DND-41 (cell line): ENCODE data around the gene TMEM202.
"Not testable (repeated sequence)": the region's sequence is repeated elsewhere in the genome, so short reads cannot be mapped to it uniquely, and the experiment has no call there.

Experiments used
- ATAC-seq: fragments of 200-7000 bp; cut with Tn5 transposase; 3 replicates; pipeline ENCODE4 v1.9.1; 2021; ENCODE audit warnings: low read depth; ENCODE audit not compliant: insufficient read depth
- DNase-seq: peaks from one replicate; pipeline ENCODE4 v3.0.0-alpha.2; 2020
- H2AFZ ChIP-seq: 2 replicates; pipeline ENCODE4 v1.6.0; 2012; ENCODE audit warnings: low read depth, low read length
- H3K27ac ChIP-seq: 2 replicates; pipeline ENCODE4 v1.5.1; 2012; ENCODE audit warnings: low read length, inconsistent platforms
- H3K27me3 ChIP-seq: fragments of 200-600 bp; sonication (generic); 2 replicates; pipeline ENCODE4 v1.6.0; 2012; ENCODE audit warnings: low read length, mild to moderate bottlenecking, inconsistent platforms; ENCODE audit not compliant: insufficient read depth, poor library complexity
- H3K36me3 ChIP-seq: 2 replicates; pipeline ENCODE4 v1.5.1; 2012; ENCODE audit warnings: low read length, inconsistent platforms; ENCODE audit not compliant: insufficient read depth
- H3K4me1 ChIP-seq: 2 replicates; pipeline ENCODE4 v1.5.1; 2012; ENCODE audit warnings: mild to moderate bottlenecking, low read length; ENCODE audit not compliant: insufficient read depth
- H3K4me2 ChIP-seq: 2 replicates; pipeline ENCODE4 v1.6.0; 2012; ENCODE audit warnings: mild to moderate bottlenecking, moderate library complexity, low read length, inconsistent platforms; ENCODE audit not compliant: insufficient read depth
- H3K4me3 ChIP-seq, 2 experiments: fragments of 200-600 bp in 1 of 2; shearing (Covaris generic) in 1 of 2; 2 replicates each; pipeline ENCODE4 v1.5.1; 2012 to 2016; ENCODE audit warnings: inconsistent platforms in 2 of 2, low read length in 2 of 2, mild to moderate bottlenecking in 2 of 2, low read depth in 1 of 2, moderate library complexity in 1 of 2
- H3K79me2 ChIP-seq: 2 replicates; pipeline ENCODE4 v1.6.0; 2012; ENCODE audit warnings: low read length, inconsistent platforms; ENCODE audit not compliant: insufficient read depth
- H3K9ac ChIP-seq: 2 replicates; pipeline ENCODE4 v1.6.0; 2012; ENCODE audit warnings: low read depth, mild to moderate bottlenecking, inconsistent platforms, low read length, moderate library complexity
- H3K9me3 ChIP-seq: 2 replicates; pipeline ENCODE4 v1.5.1; 2012; ENCODE audit warnings: low read length, moderate library complexity, mild to moderate bottlenecking, inconsistent platforms; ENCODE audit not compliant: insufficient read depth, severe bottlenecking
- H4K20me1 ChIP-seq: 2 replicates; pipeline ENCODE4 v1.6.0; 2012; ENCODE audit warnings: low read length; ENCODE audit not compliant: insufficient read depth
- EZH2 ChIP-seq: IDR thresholded peaks from 3 replicates; pipeline ENCODE4 v1.6.1; 2012; ENCODE audit warnings: borderline replicate concordance, low read depth, mild to moderate bottlenecking, moderate library complexity, low read length, inconsistent platforms; ENCODE audit not compliant: severe bottlenecking
- TF ChIP-seq, protein P1 (sequence below): IDR thresholded peaks from 2 replicates; pipeline ENCODE4 v1.5.1; 2012; ENCODE audit warnings: borderline replicate concordance, low read length, moderate library complexity, mild to moderate bottlenecking; ENCODE audit not compliant: poor library complexity, severe bottlenecking; ENCODE audit errors: extremely low read depth

TMEM202 gene

DNA sequence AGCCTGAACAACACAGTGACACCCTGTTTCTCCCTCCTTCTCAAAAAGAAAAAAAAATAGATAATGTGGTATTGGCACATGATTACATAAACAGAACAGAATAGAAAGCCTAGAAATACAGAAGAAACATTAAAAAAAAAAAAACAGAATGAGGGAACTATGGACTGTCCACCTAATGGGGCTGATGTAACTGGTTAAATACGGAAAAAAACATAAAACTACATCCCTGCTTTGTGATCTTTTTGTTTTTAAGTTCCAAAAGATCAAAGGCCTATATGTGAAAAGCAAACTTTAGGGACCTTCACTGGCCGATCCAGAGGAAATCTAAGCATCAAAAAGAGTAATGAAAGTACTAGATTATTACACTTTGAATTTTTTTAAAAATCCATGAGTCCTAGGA is 17.2 kb downstream of the TMEM202 start:
- H3K27me3 ChIP-seq, result no peaks in the 10 kb centered on the region

DNA sequence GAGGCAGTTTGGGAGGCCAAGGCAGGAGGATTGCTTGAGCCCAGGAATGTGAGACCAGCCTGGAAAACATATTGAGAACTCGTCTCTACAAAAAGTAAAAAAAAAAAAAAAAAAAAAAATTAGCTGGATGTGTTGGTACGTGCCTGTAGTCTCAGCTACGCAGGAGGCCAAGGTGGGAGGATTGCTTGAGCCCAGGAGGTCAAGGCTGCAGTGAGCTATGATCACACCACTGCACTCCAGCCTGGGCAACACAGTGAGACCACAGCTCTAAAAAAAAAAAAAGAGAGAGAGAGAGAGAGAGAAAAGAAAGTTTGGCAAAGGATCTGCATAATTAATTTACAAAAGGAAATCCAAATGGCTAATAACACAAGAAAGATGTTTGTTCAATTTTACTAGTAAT is 21.7 kb downstream of the TMEM202 start:
- not testable (repeated sequence) for H3K9ac ChIP-seq, H3K4me1 ChIP-seq, H3K27ac ChIP-seq, H2AFZ ChIP-seq, H3K4me2 ChIP-seq, H3K9me3 ChIP-seq, H4K20me1 ChIP-seq, DNase-seq, H3K36me3 ChIP-seq, ATAC-seq, H3K79me2 ChIP-seq, H3K27me3 ChIP-seq, H3K4me3 ChIP-seq

More for the DNA sequence above, 17.2 kb downstream of the TMEM202 start:
- Histone ChIP-seq H3K9ac (no peak overlapping the region), H3K4me2 (no peak overlapping the region), H4K20me1 (no peaks in the 10 kb centered on the region), H3K9me3 (no peaks in the 10 kb centered on the region), H3K36me3 (no peaks in the 10 kb centered on the region), H3K4me1 (no peaks in the 10 kb centered on the region), H3K4me3 (no peak overlapping the region), H2AFZ (no peak overlapping the region), H3K27ac (no peak overlapping the region), H3K79me2 (no peaks in the 10 kb centered on the region)
- ATAC-seq (no peak), DNase-seq (no peak)
- TF ChIP-seq EZH2, result no peak

DNA sequence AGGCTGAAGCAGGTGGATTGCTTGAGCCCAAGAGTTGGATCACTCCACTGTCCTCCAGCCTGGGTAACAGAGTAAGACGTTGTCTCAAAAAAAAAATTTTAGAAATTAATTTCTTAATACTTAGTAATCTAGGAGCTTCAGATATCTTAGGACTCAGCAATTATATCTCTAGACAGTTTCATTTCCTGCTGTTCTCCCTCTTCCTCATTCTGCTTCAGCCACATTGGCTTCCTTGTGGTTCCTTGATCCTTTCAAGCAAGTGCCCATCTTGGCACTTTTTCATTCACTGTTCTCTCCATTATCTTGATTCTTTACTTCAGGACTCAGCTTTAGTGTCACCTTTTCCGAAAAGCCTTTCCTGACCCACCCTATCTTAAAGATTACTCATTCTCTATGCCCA is 22.5 kb downstream of the TMEM202 start:
- Histone ChIP-seq H3K79me2 (no peaks in the 10 kb centered on the region), H3K27ac (no peak overlapping the region), H3K4me2 (no peak overlapping the region), H3K4me1 (no peaks in the 10 kb centered on the region), H3K9me3 (no peaks in the 10 kb centered on the region), H4K20me1 (no peaks in the 10 kb centered on the region), H2AFZ (no peak overlapping the region), H3K27me3 (no peaks in the 10 kb centered on the region), H3K9ac (no peak overlapping the region), H3K4me3 (no peak overlapping the region), H3K36me3 (no peaks in the 10 kb centered on the region)
- DNase-seq (no peak), ATAC-seq (no peak)
- TF ChIP-seq EZH2, result no peak
- TF ChIP-seq, protein P1, sequence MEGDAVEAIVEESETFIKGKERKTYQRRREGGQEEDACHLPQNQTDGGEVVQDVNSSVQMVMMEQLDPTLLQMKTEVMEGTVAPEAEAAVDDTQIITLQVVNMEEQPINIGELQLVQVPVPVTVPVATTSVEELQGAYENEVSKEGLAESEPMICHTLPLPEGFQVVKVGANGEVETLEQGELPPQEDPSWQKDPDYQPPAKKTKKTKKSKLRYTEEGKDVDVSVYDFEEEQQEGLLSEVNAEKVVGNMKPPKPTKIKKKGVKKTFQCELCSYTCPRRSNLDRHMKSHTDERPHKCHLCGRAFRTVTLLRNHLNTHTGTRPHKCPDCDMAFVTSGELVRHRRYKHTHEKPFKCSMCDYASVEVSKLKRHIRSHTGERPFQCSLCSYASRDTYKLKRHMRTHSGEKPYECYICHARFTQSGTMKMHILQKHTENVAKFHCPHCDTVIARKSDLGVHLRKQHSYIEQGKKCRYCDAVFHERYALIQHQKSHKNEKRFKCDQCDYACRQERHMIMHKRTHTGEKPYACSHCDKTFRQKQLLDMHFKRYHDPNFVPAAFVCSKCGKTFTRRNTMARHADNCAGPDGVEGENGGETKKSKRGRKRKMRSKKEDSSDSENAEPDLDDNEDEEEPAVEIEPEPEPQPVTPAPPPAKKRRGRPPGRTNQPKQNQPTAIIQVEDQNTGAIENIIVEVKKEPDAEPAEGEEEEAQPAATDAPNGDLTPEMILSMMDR, result no peak

DNA sequence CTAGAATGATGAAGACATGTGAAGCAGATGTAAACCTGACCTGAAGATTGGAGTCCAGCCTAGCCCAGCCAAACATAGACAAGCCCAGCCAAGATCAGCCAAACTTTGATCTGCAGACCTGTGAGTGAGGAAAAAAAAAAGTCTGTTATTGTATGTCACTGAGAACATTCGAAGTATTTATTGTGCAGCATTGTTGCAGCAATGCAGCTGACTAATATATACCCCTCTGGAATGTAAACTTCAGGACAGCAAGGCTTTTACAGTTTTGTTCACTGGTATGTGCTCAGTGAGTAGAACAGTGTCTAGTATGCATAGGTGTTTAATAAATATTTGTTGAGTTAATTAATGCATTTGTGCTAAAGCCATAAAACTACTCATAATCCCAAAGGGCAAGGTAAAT is 23.4 kb downstream of the TMEM202 start:
- Histone ChIP-seq H3K27ac (no peak overlapping the region), H3K9me3 (no peaks in the 10 kb centered on the region), H3K36me3 (no peaks in the 10 kb centered on the region), H3K27me3 (no peaks in the 10 kb centered on the region), H3K4me2 (no peak overlapping the region), H3K79me2 (no peaks in the 10 kb centered on the region), H3K4me3 (no peak overlapping the region), H3K9ac (no peak overlapping the region), H2AFZ (no peak overlapping the region), H4K20me1 (no peaks in the 10 kb centered on the region), H3K4me1 (no peaks in the 10 kb centered on the region)
- ATAC-seq (no peak), DNase-seq (no peak)
- TF ChIP-seq EZH2, result no peak
- TF ChIP-seq, protein P1, result no peak

DNA sequence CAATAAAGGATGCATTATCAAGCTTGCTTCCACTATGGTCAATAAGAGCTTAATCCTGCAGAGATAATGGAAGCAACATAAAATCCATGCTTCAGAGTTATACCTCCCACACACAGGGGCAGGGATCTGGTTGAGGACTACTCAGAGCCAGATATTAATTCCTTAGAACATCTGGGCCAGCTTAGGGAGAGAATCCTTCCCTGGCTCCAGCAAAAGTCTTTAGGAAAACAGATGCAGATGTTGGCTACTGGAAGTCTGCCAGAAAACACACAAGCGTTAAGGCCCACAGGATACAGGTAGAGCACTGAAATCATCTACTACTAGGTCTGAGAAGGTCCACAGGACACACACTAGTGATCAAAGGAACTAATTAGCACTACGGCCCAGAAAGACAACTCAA is 25.2 kb downstream of the TMEM202 start:
- no peak overlapping the region for H3K4me3 ChIP-seq
- no peak for ATAC-seq
- H3K27me3 ChIP-seq, result no peaks in the 10 kb centered on the region
- no peaks in the 10 kb centered on the region for H3K9me3 ChIP-seq
- no peaks in the 10 kb centered on the region for H3K79me2 ChIP-seq
- H3K36me3 ChIP-seq, result no peaks in the 10 kb centered on the region
- no peak overlapping the region for H2AFZ ChIP-seq
- H3K27ac ChIP-seq, result no peak overlapping the region
- no peak overlapping the region for H3K4me2 ChIP-seq
- no peak for DNase-seq
- TF ChIP-seq, protein P1, result no peak
- no peaks in the 10 kb centered on the region for H3K4me1 ChIP-seq
- no peak overlapping the region for H3K9ac ChIP-seq
- H4K20me1 ChIP-seq, result no peaks in the 10 kb centered on the region
